ENCODE data around the gene DNAH14. TPM values are rescaled to one million over a fixed set of nuclear protein-coding genes. Genes with fewer than 3 reads are reported as not detected.

Gene DNAH14
- total and polyA plus RNA-seq, 2 of the 8 experiments (the other 6 are each of a cell fraction or from before 2014, with no cell fraction given), result 8.4 to 40.7 TPM

DNA sequence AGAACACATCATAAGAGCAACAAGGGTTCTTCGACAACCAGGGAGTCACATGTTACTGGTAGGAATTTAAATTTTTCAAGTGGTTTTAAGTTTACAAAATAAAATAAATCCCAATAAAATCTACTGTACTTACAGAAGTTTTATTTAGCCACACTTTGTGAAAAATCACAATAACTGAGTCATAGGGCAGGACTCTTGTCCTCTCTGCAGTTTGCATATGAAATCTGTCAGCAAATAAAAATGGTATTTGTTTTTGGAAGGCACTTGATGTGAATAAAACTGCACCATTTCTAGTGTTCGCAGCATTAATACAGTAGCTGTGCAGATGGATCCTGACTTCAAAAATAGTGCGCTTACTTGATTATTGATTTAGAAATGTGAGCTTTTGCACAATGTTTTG lies 348.0 kb downstream of the DNAH14 start:
- ChIA-PET CTCF (ENCODE audit: partially characterized antibody) (no interaction called here), POLR2A (ENCODE audit: partially characterized antibody) (no interaction called here)
- H4K20me1 ChIP-seq (replicated peaks in 1 of 2; ENCODE audit: control insufficient read depth in 1 of 2, insufficient read depth in 2 of 2, low read length in 2 of 2), result no peaks in the 10 kb centered on the region
- 90% methylated on average over 3 of the region's 3 CpGs; no CpG with 5 or more reads in 1 of the 2 experiments for WGBS, 2 experiments (ENCODE audit: extremely low coverage in 1 of 2, insufficient coverage in 1 of 2, insufficient read length in 1 of 2, insufficient replicate concordance in 2 of 2, low coverage in 1 of 2, low lambda C conversion rate in 2 of 2, missing lambda C conversion rate in 1 of 2)
- H3K79me1 ChIP-seq (ENCODE audit: low read depth, low read length), result no peaks in the 10 kb centered on the region
- H3K4me3 ChIP-seq (ENCODE audit: extremely low read depth in 1 of 4, insufficient read depth in 2 of 4, low read depth in 3 of 4, low read length in 4 of 4), result no peak overlapping the region
- no peak overlapping the region for H4K91ac ChIP-seq (replicated peaks; ENCODE audit: insufficient read length, low read length)
- H3K27me3 ChIP-seq (replicated peaks in 1 of 4; ENCODE audit: control insufficient read depth in 3 of 4, extremely low read depth in 1 of 4, insufficient read depth in 3 of 4, low read length in 3 of 4), result no peaks in the 10 kb centered on the region
- H4K8ac ChIP-seq (ENCODE audit: extremely low read depth, insufficient read depth, low read length), result no peak overlapping the region
- H3K4me1 ChIP-seq (replicated peaks in 1 of 4; ENCODE audit: control insufficient read depth in 3 of 4, insufficient read depth in 4 of 4, low read length in 3 of 4), result no peaks in the 10 kb centered on the region
- no peak overlapping the region for H2BK20ac ChIP-seq (ENCODE audit: low read length)
- H3K4me2 ChIP-seq (ENCODE audit: insufficient read depth in 1 of 2, low read depth in 2 of 2, low read length in 2 of 2), result no peak overlapping the region
- H3K56ac ChIP-seq (replicated peaks; ENCODE audit: insufficient read length, low read depth, low read length), result no peak overlapping the region
- H2AK5ac ChIP-seq (ENCODE audit: low read depth, low read length), result no peak overlapping the region
- H3K23me2 ChIP-seq (ENCODE audit: low read depth, low read length), result no peaks in the 10 kb centered on the region
- H2AFZ ChIP-seq (ENCODE audit: low read length), result no peak overlapping the region
- H3K36me3 ChIP-seq (ENCODE audit: control insufficient read depth in 2 of 4, insufficient read depth in 4 of 4, low read length in 3 of 4), result no peaks in the 10 kb centered on the region
- H2BK12ac ChIP-seq (ENCODE audit: low read depth, low read length), result no peak overlapping the region
- no peak overlapping the region for H4K5ac ChIP-seq (ENCODE audit: insufficient read length, low read depth, low read length)
- H3K23ac ChIP-seq (ENCODE audit: insufficient read length), result no peak overlapping the region
- FAIRE-seq (no peak), DNase-seq (ENCODE audit: low read depth in 1 of 2, low spot score in 2 of 2) (no peak)
- H2BK15ac ChIP-seq (ENCODE audit: low read length), result no peak overlapping the region
- peaks cover 2 to 3% of the 10 kb centered on the region in 2 experiments; a peak in 1 of 4 replicates for H3K9me3 ChIP-seq (ENCODE audit: insufficient read depth in 2 of 2, low read depth in 1 of 2, low read length in 1 of 2)
- H3K18ac ChIP-seq (ENCODE audit: extremely low read depth, low read length), result no peak overlapping the region
- no peak overlapping the region for H3K4ac ChIP-seq (replicated peaks; ENCODE audit: insufficient read length, low read depth, low read length)
- H3K14ac ChIP-seq (ENCODE audit: insufficient read length), result no peak overlapping the region
- no peak overlapping the region for H2BK120ac ChIP-seq (replicated peaks; ENCODE audit: low read depth, low read length)
- no peak overlapping the region for H3K9ac ChIP-seq (replicated peaks in 1 of 4; ENCODE audit: extremely low read depth in 1 of 4, low read depth in 3 of 4, low read length in 3 of 4)
- no peak overlapping the region for H2BK5ac ChIP-seq (ENCODE audit: low read depth, low read length)
- no peaks in the 10 kb centered on the region for H3K79me2 ChIP-seq (ENCODE audit: control insufficient read depth in 1 of 2, insufficient read depth in 2 of 2, low read length in 2 of 2)
- no peak overlapping the region for H3K27ac ChIP-seq (ENCODE audit: low read depth, low read length)
- no peak for TF ChIP-seq EZH2 (IDR thresholded peaks at IDR 0.05; ENCODE audit: low read depth, low read length, severe bottlenecking)
- TF ChIP-seq NRF1 (IDR thresholded peaks at IDR 0.05; ENCODE audit: low read depth, low read length), result no peak
- no peak for TF ChIP-seq TCF12 (IDR thresholded peaks at IDR 0.05; ENCODE audit: low read depth, low read length)
- TF ChIP-seq, protein P1, sequence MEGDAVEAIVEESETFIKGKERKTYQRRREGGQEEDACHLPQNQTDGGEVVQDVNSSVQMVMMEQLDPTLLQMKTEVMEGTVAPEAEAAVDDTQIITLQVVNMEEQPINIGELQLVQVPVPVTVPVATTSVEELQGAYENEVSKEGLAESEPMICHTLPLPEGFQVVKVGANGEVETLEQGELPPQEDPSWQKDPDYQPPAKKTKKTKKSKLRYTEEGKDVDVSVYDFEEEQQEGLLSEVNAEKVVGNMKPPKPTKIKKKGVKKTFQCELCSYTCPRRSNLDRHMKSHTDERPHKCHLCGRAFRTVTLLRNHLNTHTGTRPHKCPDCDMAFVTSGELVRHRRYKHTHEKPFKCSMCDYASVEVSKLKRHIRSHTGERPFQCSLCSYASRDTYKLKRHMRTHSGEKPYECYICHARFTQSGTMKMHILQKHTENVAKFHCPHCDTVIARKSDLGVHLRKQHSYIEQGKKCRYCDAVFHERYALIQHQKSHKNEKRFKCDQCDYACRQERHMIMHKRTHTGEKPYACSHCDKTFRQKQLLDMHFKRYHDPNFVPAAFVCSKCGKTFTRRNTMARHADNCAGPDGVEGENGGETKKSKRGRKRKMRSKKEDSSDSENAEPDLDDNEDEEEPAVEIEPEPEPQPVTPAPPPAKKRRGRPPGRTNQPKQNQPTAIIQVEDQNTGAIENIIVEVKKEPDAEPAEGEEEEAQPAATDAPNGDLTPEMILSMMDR (IDR thresholded peaks at IDR 0.05; ENCODE audit: control extremely low read depth in 1 of 3, insufficient read depth in 1 of 3, low read depth in 1 of 3, low read length in 3 of 3), result no peak
- TF ChIP-seq SP1 (IDR thresholded peaks at IDR 0.05; ENCODE audit: low read depth, low read length), result no peak
- TF ChIP-seq CTBP2 (IDR thresholded peaks at IDR 0.05; ENCODE audit: borderline replicate concordance, insufficient read depth, insufficient read length, low read length), result no peak
- TF ChIP-seq ZNF274 (IDR thresholded peaks at IDR 0.05; ENCODE audit: borderline replicate concordance, extremely low read depth, low read length), result no peak

Data from H1 (cell line).